ENCODE results near the gene RHOG.

GRCh38 chr11:3803726-3804495, 36.8 kb downstream of the RHOG start:
- TF ChIP-seq FOXM1 (IDR thresholded peaks at IDR 0.05; ENCODE audit: borderline replicate concordance, low read depth) (no peak), EP300 (IDR thresholded peaks at IDR 0.05; ENCODE audit: borderline replicate concordance) (no peak), EGR1 (IDR thresholded peaks at IDR 0.05) (no peak), NFIC (IDR thresholded peaks at IDR 0.05) (no peak)
